ENCODE data around the gene TSTD2. TPM values are rescaled to one million over a fixed set of nuclear protein-coding genes. Genes with fewer than 3 reads are reported as not detected.
"Not testable (repeated sequence)": the region's sequence is repeated elsewhere in the genome, so short reads cannot be mapped to it uniquely, and the experiment has no call there.

TSTD2 gene
- total RNA-seq, 3 donors from 2014 or later (not counting 1 experiment from before 2014, with no cell fraction given): 16.2 to 25.7 (median 24.7) TPM

DNA sequence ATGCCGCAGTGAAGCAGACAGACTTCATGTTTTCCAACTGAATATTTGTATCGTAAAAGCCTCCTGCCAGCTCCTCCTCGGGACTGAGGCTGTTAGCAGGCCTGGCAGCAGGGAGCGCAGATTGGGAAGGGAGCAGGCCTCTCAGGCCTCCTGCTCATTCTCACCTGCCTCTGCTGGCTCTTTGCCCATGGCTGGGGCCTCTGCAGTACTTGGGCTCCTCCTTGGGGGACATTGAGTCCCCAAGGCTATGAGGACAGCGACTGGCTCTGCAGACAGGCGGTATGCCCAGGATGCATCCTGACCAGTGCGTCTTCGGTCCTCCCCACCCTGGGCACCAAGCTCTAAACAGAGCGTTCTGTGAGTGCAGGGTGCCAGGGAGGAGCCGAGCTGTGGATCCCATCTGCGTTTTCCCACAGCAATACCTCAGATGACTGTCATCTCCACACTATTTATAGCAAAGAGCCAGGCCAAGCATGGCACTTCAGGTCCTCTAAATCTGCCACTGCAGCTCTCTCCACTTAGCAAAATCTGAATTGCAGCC, 38.7 kb downstream of the TSTD2 start:
- TF ChIP-seq CTCF (IDR thresholded peaks at IDR 0.05): no peak
- intact Hi-C loops (cut with micrococcal nuclease): no loop called here

GRCh38 chr9:97593960-97594359, 39.2 kb downstream of the TSTD2 start:
- H3K4me3 ChIP-seq (ENCODE audit: low read length): no peak overlapping the region
- peaks cover 6% of the 10 kb centered on the region for H3K4me1 ChIP-seq (ENCODE audit: control insufficient read depth, insufficient read depth, low read length)
- intact Hi-C loops (cut with micrococcal nuclease): no loop called here
- no peaks in the 10 kb centered on the region for H3K9me3 ChIP-seq (ENCODE audit: control insufficient read depth, insufficient read depth, low read length)
- Mint-ChIP-seq H3K27ac (no peak overlapping the region), H3K27me3 (ENCODE audit: low read depth in 2 of 2) (peaks cover 4 to 6% of the 10 kb centered on the region in 2 donors), H3K9me3 (no peaks in the 10 kb centered on the region), H3K4me3 (no peak overlapping the region), H3K36me3 (no peaks in the 10 kb centered on the region), H3K4me1 (peaks cover 7% of the 10 kb centered on the region in 2 donors)
- H3K27ac ChIP-seq (ENCODE audit: low read length): no peak overlapping the region
- TF ChIP-seq CTCF (IDR thresholded peaks at IDR 0.05): no peak
- ATAC-seq: no peak
- no peaks in the 10 kb centered on the region for H3K36me3 ChIP-seq (ENCODE audit: control insufficient read depth, insufficient read depth, low read length)
- no peaks in the 10 kb centered on the region for H3K27me3 ChIP-seq (ENCODE audit: control insufficient read depth, insufficient read depth, low read length)
- no peak for DNase-seq
- 79% methylated on average over 4 of the region's 4 CpGs for WGBS (ENCODE audit: insufficient coverage)

More for the DNA sequence above, 38.7 kb downstream of the TSTD2 start:
- ATAC-seq (no peak), DNase-seq (no peak)
- Mint-ChIP-seq H3K9me3 (no peaks in the 10 kb centered on the region), H3K27ac (no peak overlapping the region), H3K4me3 (no peak overlapping the region), H3K4me1 (peaks cover 7 to 9% of the 10 kb centered on the region in 2 donors), H3K36me3 (no peaks in the 10 kb centered on the region), H3K27me3 (ENCODE audit: low read depth in 2 of 2) (peaks cover 4 to 6% of the 10 kb centered on the region in 2 donors)
- Histone ChIP-seq H3K4me3 (ENCODE audit: low read length) (no peak overlapping the region), H3K27ac (ENCODE audit: low read length) (no peak overlapping the region), H3K9me3 (ENCODE audit: control insufficient read depth, insufficient read depth, low read length) (no peaks in the 10 kb centered on the region), H3K27me3 (ENCODE audit: control insufficient read depth, insufficient read depth, low read length) (no peaks in the 10 kb centered on the region), H3K36me3 (ENCODE audit: control insufficient read depth, insufficient read depth, low read length) (no peaks in the 10 kb centered on the region), H3K4me1 (ENCODE audit: control insufficient read depth, insufficient read depth, low read length) (peaks cover 6% of the 10 kb centered on the region)
- 94% methylated on average over 11 of the region's 11 CpGs for WGBS (ENCODE audit: insufficient coverage)

DNA sequence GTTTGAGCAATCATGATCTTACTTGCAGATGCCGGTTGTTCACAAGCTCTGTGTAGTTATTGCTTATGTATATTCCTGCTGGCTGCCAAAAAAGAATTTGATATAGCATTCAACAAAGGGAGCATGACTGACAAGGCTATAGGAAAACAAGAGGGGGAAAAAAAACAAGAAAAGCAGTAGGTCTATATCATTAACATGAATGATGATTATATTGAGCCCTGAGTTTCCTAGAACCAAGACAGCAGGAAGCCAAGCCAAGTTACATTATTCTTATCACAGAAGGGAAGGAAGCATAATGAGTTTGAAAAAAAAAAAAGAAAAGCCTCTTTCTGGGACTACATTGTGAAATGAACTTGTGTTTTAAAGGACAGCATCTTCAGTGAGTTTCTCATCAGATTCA, 41.0 kb downstream of the TSTD2 start:
- intact Hi-C loops (cut with micrococcal nuclease): no loop called here
- Mint-ChIP-seq H3K27me3 (ENCODE audit: low read depth in 2 of 2) (peaks cover 4 to 12% of the 10 kb centered on the region in 2 donors), H3K9me3 (peaks cover 0 to 2% of the 10 kb centered on the region in 2 donors), H3K27ac (no peak overlapping the region), H3K4me1 (no peaks in the 10 kb centered on the region), H3K4me3 (no peak overlapping the region), H3K36me3 (no peaks in the 10 kb centered on the region)
- H3K36me3 ChIP-seq (ENCODE audit: control insufficient read depth, insufficient read depth, low read length): no peaks in the 10 kb centered on the region
- H3K27ac ChIP-seq (ENCODE audit: low read length): no peak overlapping the region
- no peaks in the 10 kb centered on the region for H3K27me3 ChIP-seq (ENCODE audit: control insufficient read depth, insufficient read depth, low read length)
- H3K4me1 ChIP-seq (ENCODE audit: control insufficient read depth, insufficient read depth, low read length): no peaks in the 10 kb centered on the region
- ATAC-seq (no peak), DNase-seq (no peak)
- no peak for TF ChIP-seq CTCF (IDR thresholded peaks at IDR 0.05)
- no peaks in the 10 kb centered on the region for H3K9me3 ChIP-seq (ENCODE audit: control insufficient read depth, insufficient read depth, low read length)
- H3K4me3 ChIP-seq (ENCODE audit: low read length): no peak overlapping the region
- 87% methylated on average over 1 of the region's 1 CpG for WGBS (ENCODE audit: insufficient coverage)

- no peak overlapping the region for H3K4me3 ChIP-seq (ENCODE audit: low read length)
- no peaks in the 10 kb centered on the region for H3K27me3 ChIP-seq (ENCODE audit: control insufficient read depth, insufficient read depth, low read length)
- Mint-ChIP-seq H3K4me3 (no peak overlapping the region), H3K36me3 (no peaks in the 10 kb centered on the region), H3K9me3 (peaks cover 0 to 2% of the 10 kb centered on the region in 2 donors), H3K27ac (no peak overlapping the region), H3K4me1 (no peaks in the 10 kb centered on the region), H3K27me3 (ENCODE audit: low read depth in 2 of 2) (peaks cover 4 to 12% of the 10 kb centered on the region in 2 donors)
- no peaks in the 10 kb centered on the region for H3K9me3 ChIP-seq (ENCODE audit: control insufficient read depth, insufficient read depth, low read length)
- no peaks in the 10 kb centered on the region for H3K36me3 ChIP-seq (ENCODE audit: control insufficient read depth, insufficient read depth, low read length)
- intact Hi-C loops (cut with micrococcal nuclease): no loop called here
- DNase-seq (no peak), ATAC-seq (no peak)
- 88% methylated on average over 6 of the region's 6 CpGs for WGBS (ENCODE audit: insufficient coverage)
- H3K4me1 ChIP-seq (ENCODE audit: control insufficient read depth, insufficient read depth, low read length): no peaks in the 10 kb centered on the region
- H3K27ac ChIP-seq (ENCODE audit: low read length): no peak overlapping the region
- no peak for TF ChIP-seq CTCF (IDR thresholded peaks at IDR 0.05)
Observed at GRCh38 chr9:97591535-97591934, 41.6 kb downstream of the TSTD2 start.

DNA sequence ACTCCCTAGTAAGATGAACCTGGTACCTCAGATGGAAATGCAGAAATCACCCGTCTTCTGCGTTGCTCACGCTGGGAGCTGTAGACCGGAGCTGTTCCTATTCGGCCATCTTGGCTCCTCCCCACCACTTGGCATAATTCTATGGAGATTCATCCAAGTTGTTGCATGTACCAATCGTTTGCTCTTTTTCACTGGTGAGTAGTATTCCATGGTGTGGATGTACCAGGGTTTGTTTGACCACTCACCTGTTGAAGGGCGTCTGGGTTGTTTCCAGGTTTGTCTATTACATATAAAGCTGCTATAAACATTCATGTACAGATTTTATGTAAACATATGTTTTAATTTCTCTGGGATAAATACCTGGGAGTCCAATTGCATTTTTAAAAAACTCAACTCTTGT, 46.3 kb downstream of the TSTD2 start:
- ATAC-seq; H3K4me3 Mint-ChIP-seq; H3K27me3 ChIP-seq (ENCODE audit: control insufficient read depth, insufficient read depth, low read length); H3K27ac Mint-ChIP-seq; H3K4me1 Mint-ChIP-seq; H3K4me3 ChIP-seq (ENCODE audit: low read length); H3K27ac ChIP-seq (ENCODE audit: low read length); H3K36me3 Mint-ChIP-seq; H3K36me3 ChIP-seq (ENCODE audit: control insufficient read depth, insufficient read depth, low read length); H3K9me3 ChIP-seq (ENCODE audit: control insufficient read depth, insufficient read depth, low read length); H3K4me1 ChIP-seq (ENCODE audit: control insufficient read depth, insufficient read depth, low read length); intact Hi-C loops (cut with micrococcal nuclease); DNase-seq; H3K9me3 Mint-ChIP-seq: not testable (repeated sequence)
- 96% methylated on average over 4 of the region's 7 CpGs for WGBS (ENCODE audit: insufficient coverage)
- H3K27me3 Mint-ChIP-seq (ENCODE audit: low read depth in 2 of 2): peaks cover 0 to 12% of the 10 kb centered on the region in 2 donors
